ENCODE data around the gene IL6ST.
A peak's percentile ranks its signal among the peaks of the same experiment; 100 is the strongest.
"Not testable (repeated sequence)": the region's sequence is repeated elsewhere in the genome, so short reads cannot be mapped to it uniquely, and the experiment has no call there.

The IL6ST gene

DNA sequence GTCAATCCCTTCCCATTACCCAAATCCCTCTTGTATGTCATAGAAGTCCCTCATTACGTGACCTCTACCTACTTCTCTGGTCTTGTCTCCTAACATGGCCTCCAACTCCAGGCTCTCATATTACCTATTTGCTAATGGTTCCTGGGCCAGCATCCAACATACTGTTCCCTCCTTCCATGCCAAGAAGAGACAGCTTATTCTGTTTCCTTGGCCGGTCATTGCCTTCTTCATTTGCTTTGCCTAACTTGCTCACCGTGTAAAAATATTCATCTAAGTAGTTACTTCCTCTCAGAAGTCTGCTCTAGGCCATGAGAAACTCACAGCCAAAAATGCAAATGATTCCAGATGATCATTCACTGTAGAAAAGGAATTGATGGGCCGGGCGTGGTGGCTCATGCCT lies 8.9 kb upstream of the IL6ST start:
- DNase-seq: no peak

DNA sequence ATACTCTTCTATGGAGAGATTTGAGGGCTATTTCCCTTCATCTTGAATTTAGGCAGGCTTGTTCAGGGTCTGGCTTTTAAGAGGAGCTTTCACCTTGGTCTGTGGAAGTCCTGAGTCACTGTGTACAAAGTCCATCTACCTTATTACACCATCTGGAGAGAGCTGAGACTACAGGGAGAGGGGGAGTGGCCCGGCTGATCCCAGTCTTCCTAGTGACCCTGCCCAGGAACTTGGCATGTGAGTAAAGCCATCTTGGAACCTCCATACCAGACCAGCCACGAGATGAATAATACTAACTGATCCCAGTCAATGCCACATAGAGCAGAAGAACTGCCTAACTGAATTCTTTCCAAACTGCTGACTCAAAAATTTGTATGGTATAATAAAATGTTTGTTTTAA lies 8.4 kb upstream of the IL6ST start:
- DNase-seq: no peak

DNA sequence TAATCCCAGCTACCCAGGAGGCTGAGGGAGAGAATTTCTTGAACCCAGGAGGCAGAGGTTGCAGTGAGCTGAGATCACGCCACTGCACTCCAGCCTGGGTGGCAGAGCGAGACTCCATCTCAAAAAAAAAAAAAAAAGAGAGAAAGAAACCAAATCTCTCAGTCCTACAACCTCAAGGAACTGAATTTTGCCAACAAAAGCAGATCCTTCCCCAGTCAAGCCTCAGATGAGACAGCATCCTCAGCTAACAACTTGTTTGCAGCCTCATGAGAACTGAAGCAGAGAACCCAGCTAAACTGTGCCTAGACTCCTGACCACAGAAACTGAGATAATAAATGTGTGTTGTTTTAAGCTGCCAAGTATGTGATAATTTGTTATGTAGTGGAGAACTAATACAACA lies 7.5 kb upstream of the IL6ST start:
- DNase-seq: no peak

DNA sequence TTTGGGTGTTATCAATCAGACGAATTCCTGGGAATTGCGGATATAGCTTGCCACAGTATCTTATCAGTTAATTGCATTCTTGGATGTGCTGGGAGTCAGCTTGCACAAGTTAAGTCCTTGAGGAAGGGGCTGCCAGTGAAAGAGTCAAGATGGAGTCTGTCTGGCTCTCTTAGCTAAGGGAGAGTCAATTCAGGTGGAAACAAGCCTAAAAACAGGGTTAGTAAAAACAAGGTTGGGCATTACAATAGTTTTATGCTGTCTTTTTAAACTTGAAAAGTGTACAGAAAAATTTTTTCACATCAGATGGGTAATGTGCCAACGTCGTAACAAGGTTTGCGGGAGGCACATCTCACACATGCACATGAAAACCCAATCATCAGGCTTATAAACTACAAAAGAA lies 5.5 kb upstream of the IL6ST start:
- not testable (repeated sequence) for DNase-seq

DNA sequence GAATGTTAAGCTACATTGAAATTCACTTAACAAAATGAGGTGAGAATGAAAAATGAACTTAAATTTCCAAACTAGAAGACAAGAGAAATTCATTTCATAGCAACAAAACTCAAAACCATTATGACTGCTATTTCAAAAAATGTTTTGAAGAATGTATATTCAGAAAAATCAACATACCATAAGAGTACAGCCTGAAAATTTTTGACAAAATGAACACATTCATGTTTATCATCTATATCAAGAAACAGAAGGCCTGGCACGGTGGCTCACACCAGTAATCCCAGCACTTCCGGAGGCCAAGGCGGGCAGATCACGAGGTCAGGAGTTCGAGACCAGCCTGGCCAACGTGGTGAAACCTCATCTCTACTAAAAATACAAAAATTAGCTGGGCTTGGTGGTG lies 4.2 kb upstream of the IL6ST start:
- DNase-seq: no peak

DNA sequence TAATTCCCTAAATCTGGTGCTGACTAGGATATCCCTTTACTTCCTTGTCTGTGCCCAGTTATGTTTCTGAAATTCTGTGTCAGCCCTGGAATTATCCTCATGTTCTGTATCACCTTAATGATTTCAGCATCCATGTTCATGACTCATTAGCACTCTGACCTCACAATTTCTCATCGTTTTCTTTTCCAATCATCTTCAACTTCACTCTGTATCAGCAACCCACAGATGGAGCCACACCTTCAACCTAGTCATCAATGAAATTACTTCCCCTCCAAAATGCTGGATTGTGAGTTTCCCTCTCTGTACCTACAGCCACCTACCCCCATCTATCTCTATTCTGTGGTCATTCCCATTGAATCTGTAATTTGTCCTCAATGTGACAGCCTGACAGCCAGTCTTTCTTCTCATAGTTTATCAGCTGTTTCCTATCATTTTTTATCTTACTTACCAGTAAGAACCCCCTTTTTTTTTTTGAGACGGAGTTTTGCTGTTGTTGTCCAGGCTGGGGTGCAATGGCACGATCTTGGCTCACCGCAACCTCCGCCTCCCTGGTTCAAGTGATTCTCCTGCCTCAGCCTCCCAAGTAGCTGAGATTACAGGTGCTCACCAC lies 3.1 kb upstream of the IL6ST start:
- no peak for DNase-seq

DNA sequence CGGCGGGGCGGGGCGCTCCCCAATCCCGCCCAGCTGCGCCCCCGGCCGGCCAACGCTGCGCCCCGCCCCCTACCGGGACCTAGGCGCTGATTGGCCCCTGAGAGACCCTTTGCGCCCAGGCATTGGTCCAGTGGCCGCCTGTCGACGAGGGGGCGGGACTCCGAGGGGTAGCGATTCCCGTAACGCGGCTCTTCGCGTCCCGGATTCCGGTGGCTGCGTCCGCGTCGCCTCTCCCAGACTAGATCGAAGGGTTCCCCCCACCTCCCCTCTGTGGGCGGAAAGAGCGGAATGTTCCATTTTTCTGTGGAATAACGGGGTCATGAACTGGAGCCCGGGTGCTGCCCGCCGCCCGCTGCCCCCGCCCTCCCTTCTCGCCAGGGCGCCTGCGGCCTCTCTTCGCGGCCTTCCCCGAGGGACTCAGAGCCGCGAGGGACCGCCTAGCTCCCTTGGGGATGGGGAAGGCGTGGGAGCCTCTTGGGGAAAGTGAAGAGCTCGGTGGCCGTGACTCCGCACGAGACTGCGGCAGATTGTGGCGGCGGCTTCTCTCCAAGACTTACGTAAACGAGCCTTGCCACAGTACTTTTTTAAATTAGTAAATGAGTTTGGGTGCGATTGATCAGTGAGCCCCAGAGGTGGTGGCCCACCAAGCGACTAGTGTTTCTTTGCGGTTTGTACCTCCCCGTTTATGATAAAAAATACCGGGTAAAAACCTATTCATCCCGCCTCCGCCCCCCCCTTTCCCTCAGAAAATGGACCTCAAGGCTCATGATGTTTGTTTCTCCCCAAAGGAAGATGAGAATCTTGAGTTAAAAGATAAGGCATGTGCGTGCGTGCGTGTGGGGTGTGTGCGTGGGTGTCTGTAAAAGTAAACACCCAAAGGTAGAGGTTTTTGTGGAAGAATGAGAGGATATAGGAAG lies 493 bp upstream of the IL6ST start:
- DNase-seq: peak; percentile 95

DNA sequence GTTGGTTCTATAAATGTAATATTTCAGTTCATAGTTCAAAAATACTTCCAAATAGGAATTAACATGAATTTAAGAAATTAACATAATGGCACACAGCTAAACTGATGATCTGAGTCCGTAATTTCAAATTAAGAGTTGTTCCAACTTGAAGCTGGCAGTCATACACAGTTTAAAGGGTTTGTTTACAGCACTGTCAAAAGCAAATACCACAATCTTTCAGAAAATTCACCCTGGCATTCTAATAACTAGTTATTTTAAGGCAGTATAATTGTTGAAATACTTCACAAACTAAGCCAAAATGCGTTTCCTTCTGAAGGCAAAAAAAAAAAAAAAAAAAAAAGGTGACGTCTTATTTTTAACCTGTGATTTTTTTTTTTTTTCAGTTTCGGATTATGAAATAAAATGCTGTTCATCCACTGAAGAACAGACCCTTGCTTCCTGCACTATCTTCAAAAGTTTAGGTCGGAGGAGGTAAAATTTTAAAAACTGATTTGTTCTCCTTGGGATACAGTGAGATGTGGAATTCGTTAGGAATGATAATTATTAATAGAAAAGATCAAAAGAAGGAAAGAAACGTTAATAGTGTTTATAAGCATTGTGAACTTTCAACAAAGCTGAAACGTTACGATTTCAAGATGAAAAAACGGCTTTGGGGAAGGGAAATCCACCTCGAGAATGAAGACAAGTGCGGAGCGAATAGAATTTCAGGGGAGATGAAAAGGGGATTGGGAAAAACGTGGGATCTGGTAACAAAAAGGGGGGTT lies 850 bp downstream of the IL6ST start:
- no peak for DNase-seq

DNA sequence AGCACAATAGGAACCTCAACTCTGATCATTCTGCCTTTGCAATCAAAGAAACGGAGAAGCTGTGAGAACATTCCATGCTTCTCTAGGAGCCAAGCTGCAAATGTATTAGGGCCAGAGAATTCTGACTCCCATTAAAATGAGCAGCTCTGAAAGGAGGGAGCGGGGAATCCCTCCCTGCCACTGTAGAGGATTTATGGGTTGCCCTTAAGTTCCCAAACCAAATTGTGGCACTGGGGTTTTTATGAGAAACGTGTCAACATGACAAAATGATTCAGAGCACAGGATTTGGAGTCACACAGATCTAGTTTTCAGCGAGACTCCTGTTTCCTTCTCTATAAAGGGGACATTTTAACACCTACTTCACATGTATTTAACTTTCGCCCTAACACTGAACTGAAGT lies 1.8 kb downstream of the IL6ST start:
- DNase-seq: no peak

DNA sequence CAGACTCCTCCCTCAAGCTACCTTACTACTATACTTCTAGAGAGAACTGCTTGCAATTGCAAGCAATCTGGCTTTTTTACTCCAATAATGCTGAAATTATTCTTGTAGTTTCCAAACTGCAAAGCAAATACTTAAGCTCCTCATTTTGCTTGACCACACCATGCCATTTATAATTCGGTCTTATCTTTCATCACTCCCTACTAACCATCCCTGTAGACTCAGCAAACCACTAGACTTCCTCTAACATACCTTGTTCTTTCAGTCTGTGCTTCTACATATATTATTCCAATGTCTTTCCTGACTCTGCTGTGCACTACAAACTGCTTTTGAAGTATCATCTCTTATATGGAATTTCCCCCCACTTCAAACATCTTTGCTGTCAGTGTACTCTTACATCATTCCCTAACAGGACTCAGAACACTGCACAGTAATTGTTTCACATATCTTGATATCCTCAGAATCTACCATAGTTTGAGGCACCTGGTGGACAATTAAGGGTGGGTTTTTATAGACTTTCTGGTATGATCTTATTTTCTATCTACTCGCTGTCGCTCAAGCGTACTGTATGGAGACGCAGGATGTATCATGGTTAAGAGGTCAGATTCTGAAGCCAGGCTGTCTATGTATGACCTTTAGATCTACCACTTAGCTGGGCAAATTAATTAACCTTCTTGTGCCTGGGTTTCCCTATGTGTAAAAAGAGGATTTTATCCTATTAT lies 2.8 kb downstream of the IL6ST start:
- DNase-seq: no peak

DNA sequence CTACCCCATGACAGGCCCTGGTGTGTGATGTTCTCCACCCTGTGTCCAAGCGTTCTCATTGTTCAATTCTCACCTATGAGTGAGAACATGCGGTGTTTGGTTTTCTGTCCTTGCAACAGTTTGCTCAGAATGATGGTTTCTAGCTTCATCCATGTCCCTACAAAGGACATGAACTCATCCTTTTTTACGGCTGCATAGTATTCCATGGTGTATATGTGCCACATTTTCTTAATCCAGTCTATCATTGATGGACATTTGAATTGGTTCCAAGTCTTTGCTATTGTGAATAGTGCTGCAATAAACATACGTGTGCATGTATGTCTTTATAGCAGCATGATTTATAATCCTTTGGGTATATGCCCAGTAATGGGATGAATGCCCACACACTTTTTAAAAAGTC lies 3.9 kb downstream of the IL6ST start:
- not testable (repeated sequence) for DNase-seq

DNA sequence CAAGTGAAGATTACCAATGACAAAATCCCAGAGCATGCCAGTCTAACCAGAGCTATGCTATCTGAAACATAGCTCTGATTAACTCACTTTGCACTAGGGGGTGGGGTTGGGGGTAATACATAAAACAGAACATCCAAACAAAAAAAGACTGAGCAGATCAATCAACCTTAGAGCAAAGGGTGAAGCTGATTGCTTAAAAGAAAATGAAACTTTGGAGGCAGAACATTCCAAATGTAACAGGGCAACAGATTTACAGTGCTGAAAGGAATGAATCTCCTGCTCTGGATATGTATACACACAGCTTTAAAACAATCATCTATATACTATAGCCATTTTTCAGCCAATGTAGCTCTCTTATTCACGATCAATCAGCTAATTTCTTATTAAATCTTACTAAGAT lies 4.9 kb downstream of the IL6ST start:
- DNase-seq: no peak

DNA sequence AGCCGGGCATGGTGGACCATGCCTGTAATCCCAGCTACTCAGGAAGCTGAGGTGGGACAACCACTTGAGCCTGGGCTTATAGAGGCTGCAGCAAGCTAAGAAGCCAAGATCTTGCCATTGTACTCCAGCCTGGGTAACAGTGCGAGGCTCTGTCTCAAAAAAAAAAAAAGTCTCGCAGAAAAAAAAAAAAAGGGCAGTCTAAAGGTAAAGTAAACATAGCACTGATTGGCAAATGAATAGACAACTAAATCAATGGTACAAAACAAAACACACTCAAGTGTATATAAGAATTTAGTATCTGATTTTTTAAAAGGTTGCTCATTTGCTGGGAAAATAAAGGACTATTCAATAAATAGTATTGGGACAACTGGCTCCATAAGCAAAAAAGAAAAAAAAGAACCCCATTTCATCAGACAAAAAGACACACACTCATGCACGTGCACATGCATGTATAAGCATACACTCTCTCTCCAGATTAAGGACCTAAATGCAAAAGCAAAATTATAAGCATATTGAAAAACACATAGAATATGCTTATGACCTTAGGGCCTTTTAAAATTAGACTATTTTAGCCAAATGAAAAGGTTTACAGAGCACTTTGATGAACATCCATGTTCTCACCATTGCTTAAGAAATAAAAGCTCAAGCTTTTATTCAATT lies 5.7 kb downstream of the IL6ST start:
- no peak for DNase-seq

DNA sequence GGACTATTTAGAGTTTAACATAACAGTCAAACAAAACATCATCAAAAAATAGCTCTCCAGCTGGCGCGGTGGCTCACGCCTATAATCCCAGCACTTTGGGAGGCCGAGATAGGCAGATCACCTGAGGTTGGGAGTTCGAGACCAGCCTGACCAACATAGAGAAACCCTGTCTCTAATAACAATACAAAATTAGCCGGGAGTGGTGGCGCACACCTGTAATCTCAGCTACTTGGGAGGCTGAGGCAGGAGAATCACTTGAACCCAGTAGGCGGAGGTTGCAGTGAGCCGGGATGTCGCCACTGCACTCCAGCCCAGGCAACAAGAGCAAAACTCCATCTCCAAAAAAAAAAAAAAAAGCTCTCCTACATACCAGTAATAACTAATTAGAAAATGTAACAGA lies 6.3 kb downstream of the IL6ST start:
- not testable (repeated sequence) for DNase-seq

DNA sequence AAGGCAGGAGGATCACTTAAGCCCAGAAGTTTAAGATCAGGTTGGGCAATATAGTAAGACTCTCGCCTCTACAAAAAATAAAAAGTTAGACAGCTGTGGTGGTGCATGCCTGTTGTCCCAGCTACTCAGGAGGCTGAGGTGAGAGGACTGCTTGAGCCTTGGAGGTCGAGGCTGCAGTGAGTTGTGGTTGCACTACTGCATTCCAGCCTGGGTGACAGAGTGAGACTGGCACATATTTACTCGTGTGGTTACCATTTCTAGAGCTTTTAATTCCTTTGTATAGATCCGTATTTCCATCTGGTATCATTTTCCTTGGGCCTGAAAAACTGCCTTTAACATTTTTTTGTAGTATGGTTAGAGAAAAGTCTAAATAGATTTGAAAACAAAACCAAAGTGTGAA lies 7.8 kb downstream of the IL6ST start:
- DNase-seq: no peak

DNA sequence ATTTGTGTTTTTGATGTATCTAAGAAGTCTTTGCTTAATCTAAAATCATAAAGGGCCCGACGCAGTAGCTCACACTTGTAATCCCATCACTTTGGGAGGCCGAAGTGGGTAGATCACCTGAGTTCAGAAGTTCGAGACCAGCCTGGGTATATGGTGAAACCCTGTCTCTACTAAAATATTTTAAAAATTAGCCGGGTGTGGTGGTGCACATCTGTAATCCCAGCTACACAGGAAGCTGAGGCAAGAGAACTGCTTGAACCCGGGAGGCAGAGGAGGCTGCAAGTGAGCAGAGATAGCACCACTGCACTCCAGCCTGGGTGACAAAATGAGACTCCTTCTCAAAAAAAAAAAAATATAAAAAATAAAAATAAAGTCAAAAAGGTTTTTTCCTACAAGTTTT lies 9.6 kb downstream of the IL6ST start:
- no peak for DNase-seq

DNA sequence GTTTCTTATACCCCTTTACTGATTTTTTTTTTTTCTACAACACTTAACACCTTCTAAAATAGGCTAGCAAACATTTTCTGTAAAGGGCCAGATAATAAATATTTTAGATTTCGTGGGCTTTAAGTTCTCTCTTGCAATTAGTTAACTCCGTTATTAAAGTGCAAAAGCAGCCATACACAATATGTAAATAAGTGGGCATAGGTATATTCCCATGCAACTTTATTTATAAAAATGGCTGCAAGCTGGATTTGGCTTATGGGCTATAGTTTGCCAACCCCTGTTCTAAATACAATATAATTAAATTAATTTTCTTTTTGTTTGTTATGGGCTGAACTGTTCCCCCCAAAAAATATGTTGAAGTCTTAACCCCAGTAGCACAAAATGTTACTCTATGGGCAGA lies 10.8 kb downstream of the IL6ST start:
- no peak for DNase-seq

DNA sequence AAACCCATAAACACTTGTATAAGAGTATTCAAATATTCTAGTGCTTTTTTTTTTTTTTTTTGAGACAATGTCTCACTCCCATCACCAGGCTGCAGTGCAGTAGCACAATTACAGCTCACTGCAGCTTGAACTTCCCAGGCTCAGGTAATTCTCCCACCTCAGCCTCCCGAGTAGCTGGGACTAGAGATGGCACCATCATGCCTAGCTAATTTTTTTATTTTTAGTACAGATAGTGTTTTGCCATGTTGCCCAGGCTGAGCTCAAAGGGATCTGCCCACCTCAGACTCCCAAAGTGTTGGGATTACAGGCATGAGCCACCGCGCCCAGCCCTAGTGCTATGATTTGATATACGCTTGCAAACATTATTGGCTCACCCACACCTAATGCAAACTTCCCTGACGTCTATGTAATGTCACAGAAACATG lies 11.8 kb downstream of the IL6ST start:
- DNase-seq: no peak

DNA sequence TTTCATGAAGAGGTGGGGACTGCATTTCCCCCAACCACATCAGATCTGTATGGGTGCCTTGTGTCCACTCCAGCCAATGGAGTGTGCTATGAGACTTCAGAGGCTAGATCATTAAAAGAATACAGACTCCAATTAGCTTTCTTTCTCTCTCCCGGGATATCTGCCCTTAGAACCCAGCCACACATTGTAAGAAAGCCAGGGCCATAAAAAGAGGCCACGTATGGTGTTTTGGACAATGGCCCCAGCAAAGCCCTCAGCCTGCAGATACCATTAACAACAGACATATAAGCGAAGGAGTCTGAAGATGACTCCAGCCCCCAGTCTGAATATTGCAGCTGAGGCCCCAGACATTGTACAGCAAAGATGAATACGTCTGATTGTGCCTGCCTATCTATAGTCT lies 21.5 kb downstream of the IL6ST start:
- DNase-seq: no peak

DNA sequence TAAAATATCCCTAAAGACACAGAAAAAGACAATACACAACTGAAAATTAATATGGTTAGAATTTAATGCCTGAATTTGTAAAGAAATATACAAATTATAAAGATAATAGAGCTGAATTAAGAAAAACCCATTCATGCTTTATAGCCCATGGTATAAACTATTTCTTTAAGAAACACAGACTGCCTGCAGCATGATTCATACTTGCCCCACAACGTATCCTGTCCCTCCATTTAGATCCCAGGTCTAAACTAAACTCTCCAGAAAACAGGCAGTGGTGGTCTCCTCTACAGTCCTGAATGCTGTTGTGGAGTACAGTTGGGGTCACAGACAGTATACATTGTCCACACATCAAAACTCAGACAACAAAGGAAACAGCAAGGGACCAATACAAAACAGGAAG lies 24.8 kb downstream of the IL6ST start:
- no peak for DNase-seq

DNA sequence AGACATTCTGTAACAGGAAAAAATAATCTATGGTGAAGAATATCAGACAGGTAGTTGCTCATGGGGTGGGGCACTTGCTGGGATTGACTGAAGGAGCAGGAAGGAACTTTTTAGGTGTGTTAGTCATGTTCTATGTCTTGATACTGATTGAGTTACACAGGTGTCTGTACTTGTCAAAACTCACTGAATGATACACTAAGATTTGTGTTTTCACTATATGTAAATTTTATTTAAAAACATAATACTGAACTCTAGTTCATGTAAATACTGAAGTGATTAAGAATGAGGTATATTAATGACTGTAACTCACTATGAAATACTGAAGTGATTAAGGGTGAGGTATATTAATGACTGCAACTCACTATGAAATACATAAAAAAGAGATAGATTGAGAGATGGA lies 28.5 kb downstream of the IL6ST start:
- no peak for DNase-seq

DNA sequence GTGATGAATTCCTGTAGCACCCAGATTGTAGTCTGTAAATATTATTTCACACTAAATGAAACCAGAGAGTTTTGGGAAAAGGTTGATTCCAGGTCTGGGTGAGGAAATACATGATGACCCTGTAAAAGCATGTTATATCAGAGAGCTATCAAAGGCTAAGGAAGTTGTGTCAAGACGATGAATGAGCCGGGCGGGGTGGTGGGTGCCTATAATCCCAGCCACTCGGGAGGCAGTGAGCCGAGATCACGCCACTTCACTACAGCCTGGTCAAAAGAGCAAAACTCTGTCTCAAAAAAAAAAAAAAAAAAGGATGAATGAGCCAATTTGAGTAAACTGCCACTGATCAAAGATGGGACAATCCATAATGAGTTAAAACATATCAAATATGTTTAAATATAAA lies 29.2 kb downstream of the IL6ST start:
- no peak for DNase-seq

DNA sequence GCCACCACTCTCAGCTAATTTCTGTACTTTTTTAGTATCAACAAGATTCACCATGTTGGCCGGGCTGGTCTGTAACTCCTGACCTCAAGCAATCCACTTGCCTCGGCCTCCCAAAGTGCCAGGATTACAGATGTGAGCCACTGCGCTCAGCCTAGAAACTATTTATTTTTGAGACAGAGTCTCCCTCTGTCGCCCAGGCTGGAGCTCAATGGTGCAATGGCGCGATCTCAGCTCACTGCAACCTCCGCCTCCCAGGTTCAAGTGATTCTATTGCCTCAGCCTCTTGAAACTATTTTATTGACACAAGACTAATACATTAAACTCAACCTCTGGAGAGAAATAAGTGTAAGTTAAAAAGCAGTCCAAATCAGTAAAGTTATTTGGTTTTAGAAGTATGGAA lies 34.0 kb downstream of the IL6ST start:
- no peak for DNase-seq
